ENCODE results near the gene ACOXL.

ACOXL gene

GRCh38 chr2:110876167-110876999 is 144.0 kb downstream of the ACOXL start:
- Histone ChIP-seq H2BK15ac (ENCODE audit: low read depth, poor library complexity, severe bottlenecking) (no peak overlapping the region), H3K27me3 (ENCODE audit: control insufficient read depth in 1 of 2, insufficient read depth in 1 of 2, low read length in 2 of 2) (peaks cover 30 to 43% of the 10 kb centered on the region in 2 experiments), H2BK12ac (ENCODE audit: low read length in 2 of 2) (no peak overlapping the region), H3K4me1 (ENCODE audit: control insufficient read depth, insufficient read depth, low read depth, low read length) (no peaks in the 10 kb centered on the region), H2BK120ac (ENCODE audit: low read depth, low read length) (no peak overlapping the region), H3K14ac (ENCODE audit: low read length in 2 of 2) (no peak overlapping the region), H3K4ac (ENCODE audit: low read depth in 1 of 2, low read length in 2 of 2) (no peak overlapping the region), H3K36me3 (ENCODE audit: control insufficient read depth in 1 of 2, insufficient read depth in 2 of 2, low read depth in 1 of 2, low read length in 2 of 2) (no peaks in the 10 kb centered on the region), H3K23ac (ENCODE audit: low read length in 2 of 2) (peak overlapping the region in 1 of 2 experiments; percentile 27), H3K4me2 (ENCODE audit: low read length, poor library complexity, severe bottlenecking) (no peak overlapping the region), H3K27ac (ENCODE audit: low read length, poor library complexity, severe bottlenecking) (no peak overlapping the region), H4K91ac (ENCODE audit: low read length) (no peak overlapping the region), H4K8ac (ENCODE audit: low read length) (no peak overlapping the region), H3K4me3 (ENCODE audit: insufficient read depth in 1 of 2, low read depth in 1 of 2, low read length in 2 of 2) (no peak overlapping the region), H2BK5ac (ENCODE audit: low read depth, low read length, poor library complexity, severe bottlenecking) (no peak overlapping the region), H3K79me1 (replicated peaks; ENCODE audit: low read length, poor library complexity, severe bottlenecking) (no peaks in the 10 kb centered on the region), H3K9me3 (ENCODE audit: control insufficient read depth, low read length) (peaks cover 4% of the 10 kb centered on the region), H2AFZ (ENCODE audit: low read depth, low read length) (no peak overlapping the region), H2AK5ac (ENCODE audit: low read length, severe bottlenecking) (no peak overlapping the region), H3K9ac (ENCODE audit: low read length) (no peak overlapping the region), H3K18ac (ENCODE audit: low read depth in 1 of 2, low read length in 2 of 2) (no peak overlapping the region)
- DNase-seq, result no peak
- WGBS, result 81% methylated on average over 18 of the region's 18 CpGs

GRCh38 chr2:110877031-110877827 is 144.9 kb downstream of the ACOXL start:
- H2AFZ ChIP-seq (ENCODE audit: low read depth, low read length), result no peak overlapping the region
- H4K91ac ChIP-seq (ENCODE audit: low read length), result no peak overlapping the region
- no peak overlapping the region for H3K9ac ChIP-seq (ENCODE audit: low read length)

GRCh38 chr2:110878150-110878549 is 145.8 kb downstream of the ACOXL start:
- Histone ChIP-seq H3K27me3 (ENCODE audit: control insufficient read depth in 1 of 2, insufficient read depth in 1 of 2, low read length in 2 of 2) (peaks cover 25 to 30% of the 10 kb centered on the region in 2 experiments), H3K23ac (ENCODE audit: low read length in 2 of 2) (no peak overlapping the region)
- WGBS, result 77% methylated on average over 2 of the region's 3 CpGs

More at GRCh38 chr2:110877031-110877827, 144.9 kb downstream of the ACOXL start:
- no peak overlapping the region for H2BK5ac ChIP-seq (ENCODE audit: low read depth, low read length, poor library complexity, severe bottlenecking)
- H3K4me1 ChIP-seq (ENCODE audit: control insufficient read depth, insufficient read depth, low read depth, low read length), result no peaks in the 10 kb centered on the region
- peak overlapping the region in 1 of 2 experiments; percentile 1 for H3K4me3 ChIP-seq (ENCODE audit: insufficient read depth in 1 of 2, low read depth in 1 of 2, low read length in 2 of 2)
- H2BK15ac ChIP-seq (ENCODE audit: low read depth, poor library complexity, severe bottlenecking), result no peak overlapping the region
- peaks cover 25 to 35% of the 10 kb centered on the region in 2 experiments for H3K27me3 ChIP-seq (ENCODE audit: control insufficient read depth in 1 of 2, insufficient read depth in 1 of 2, low read length in 2 of 2)
- no peak overlapping the region for H2BK120ac ChIP-seq (ENCODE audit: low read depth, low read length)
- no peak overlapping the region for H3K23ac ChIP-seq (ENCODE audit: low read length in 2 of 2)
- peak overlapping the region; percentile 40 for H4K8ac ChIP-seq (ENCODE audit: low read length)
- H3K4me2 ChIP-seq (ENCODE audit: low read length, poor library complexity, severe bottlenecking), result no peak overlapping the region
- H2AK5ac ChIP-seq (ENCODE audit: low read length, severe bottlenecking), result no peak overlapping the region
- H3K18ac ChIP-seq (ENCODE audit: low read depth in 1 of 2, low read length in 2 of 2), result no peak overlapping the region
- DNase-seq, result no peak
- no peaks in the 10 kb centered on the region for H3K79me1 ChIP-seq (replicated peaks; ENCODE audit: low read length, poor library complexity, severe bottlenecking)
- H3K9me3 ChIP-seq (ENCODE audit: control insufficient read depth, low read length), result peaks cover 4% of the 10 kb centered on the region
- no peaks in the 10 kb centered on the region for H3K36me3 ChIP-seq (ENCODE audit: control insufficient read depth in 1 of 2, insufficient read depth in 2 of 2, low read depth in 1 of 2, low read length in 2 of 2)
- H3K4ac ChIP-seq (ENCODE audit: low read depth in 1 of 2, low read length in 2 of 2), result no peak overlapping the region
- H2BK12ac ChIP-seq (ENCODE audit: low read length in 2 of 2), result no peak overlapping the region
- no peak overlapping the region for H3K27ac ChIP-seq (ENCODE audit: low read length, poor library complexity, severe bottlenecking)
- WGBS, result 71% methylated on average over 17 of the region's 18 CpGs
- H3K14ac ChIP-seq (ENCODE audit: low read length in 2 of 2), result no peak overlapping the region

DNA sequence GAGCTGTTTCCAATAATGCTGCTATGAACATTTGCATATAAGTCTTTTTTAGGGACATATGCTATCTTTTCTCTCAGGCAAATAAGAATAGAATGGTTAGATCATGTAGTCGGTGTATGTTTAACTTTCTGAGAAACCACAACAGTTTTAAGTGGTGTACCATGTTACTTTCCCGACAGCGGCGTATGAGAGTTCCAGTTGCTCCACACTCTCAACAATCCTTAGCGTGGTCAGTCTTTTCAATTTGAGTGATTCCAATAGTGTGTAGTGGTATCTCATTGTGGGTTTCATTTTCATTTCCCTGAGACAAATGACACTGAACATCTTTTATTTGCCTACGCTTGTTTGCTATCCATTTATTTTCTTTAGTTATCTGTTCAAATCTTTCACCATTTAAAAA is 149.5 kb downstream of the ACOXL start:
- WGBS, result 98% methylated on average over 4 of the region's 6 CpGs
- Histone ChIP-seq H2BK12ac (ENCODE audit: low read length in 2 of 2) (no peak overlapping the region), H2BK120ac (ENCODE audit: low read depth, low read length) (no peak overlapping the region), H3K9me3 (ENCODE audit: control insufficient read depth, low read length) (peaks cover 4% of the 10 kb centered on the region), H2AFZ (ENCODE audit: low read depth, low read length) (no peak overlapping the region), H4K91ac (ENCODE audit: low read length) (no peak overlapping the region), H3K4me1 (ENCODE audit: control insufficient read depth, insufficient read depth, low read depth, low read length) (no peaks in the 10 kb centered on the region), H2BK5ac (ENCODE audit: low read depth, low read length, poor library complexity, severe bottlenecking) (no peak overlapping the region), H2BK15ac (ENCODE audit: low read depth, poor library complexity, severe bottlenecking) (no peak overlapping the region), H3K23ac (ENCODE audit: low read length in 2 of 2) (no peak overlapping the region), H4K8ac (ENCODE audit: low read length) (no peak overlapping the region), H3K4me2 (ENCODE audit: low read length, poor library complexity, severe bottlenecking) (no peak overlapping the region), H3K9ac (ENCODE audit: low read length) (no peak overlapping the region), H3K14ac (ENCODE audit: low read length in 2 of 2) (no peak overlapping the region), H3K27me3 (ENCODE audit: control insufficient read depth in 1 of 2, insufficient read depth in 1 of 2, low read length in 2 of 2) (peaks cover 14 to 15% of the 10 kb centered on the region in 2 experiments), H3K79me1 (replicated peaks; ENCODE audit: low read length, poor library complexity, severe bottlenecking) (no peaks in the 10 kb centered on the region), H2AK5ac (ENCODE audit: low read length, severe bottlenecking) (no peak overlapping the region), H3K4ac (ENCODE audit: low read depth in 1 of 2, low read length in 2 of 2) (no peak overlapping the region), H3K27ac (ENCODE audit: low read length, poor library complexity, severe bottlenecking) (no peak overlapping the region), H3K4me3 (ENCODE audit: insufficient read depth in 1 of 2, low read depth in 1 of 2, low read length in 2 of 2) (no peak overlapping the region), H3K36me3 (ENCODE audit: control insufficient read depth in 1 of 2, insufficient read depth in 2 of 2, low read depth in 1 of 2, low read length in 2 of 2) (no peaks in the 10 kb centered on the region), H3K18ac (ENCODE audit: low read depth in 1 of 2, low read length in 2 of 2) (no peak overlapping the region)
- DNase-seq, result no peak

More at GRCh38 chr2:110878150-110878549, 145.8 kb downstream of the ACOXL start:
- H3K9me3 ChIP-seq (ENCODE audit: control insufficient read depth, low read length), result peaks cover 4% of the 10 kb centered on the region
- no peak for DNase-seq
- H4K8ac ChIP-seq (ENCODE audit: low read length), result no peak overlapping the region
- H3K14ac ChIP-seq (ENCODE audit: low read length in 2 of 2), result no peak overlapping the region
- H2BK5ac ChIP-seq (ENCODE audit: low read depth, low read length, poor library complexity, severe bottlenecking), result no peak overlapping the region
- H2AK5ac ChIP-seq (ENCODE audit: low read length, severe bottlenecking), result no peak overlapping the region
- H3K4me2 ChIP-seq (ENCODE audit: low read length, poor library complexity, severe bottlenecking), result no peak overlapping the region
- no peak overlapping the region for H3K9ac ChIP-seq (ENCODE audit: low read length)
- H3K18ac ChIP-seq (ENCODE audit: low read depth in 1 of 2, low read length in 2 of 2), result no peak overlapping the region
- no peaks in the 10 kb centered on the region for H3K36me3 ChIP-seq (ENCODE audit: control insufficient read depth in 1 of 2, insufficient read depth in 2 of 2, low read depth in 1 of 2, low read length in 2 of 2)
- H2BK120ac ChIP-seq (ENCODE audit: low read depth, low read length), result no peak overlapping the region
- no peaks in the 10 kb centered on the region for H3K79me1 ChIP-seq (replicated peaks; ENCODE audit: low read length, poor library complexity, severe bottlenecking)
- no peak overlapping the region for H3K4ac ChIP-seq (ENCODE audit: low read depth in 1 of 2, low read length in 2 of 2)
- H2BK15ac ChIP-seq (ENCODE audit: low read depth, poor library complexity, severe bottlenecking), result no peak overlapping the region
- no peaks in the 10 kb centered on the region for H3K4me1 ChIP-seq (ENCODE audit: control insufficient read depth, insufficient read depth, low read depth, low read length)
- no peak overlapping the region for H4K91ac ChIP-seq (ENCODE audit: low read length)
- H3K27ac ChIP-seq (ENCODE audit: low read length, poor library complexity, severe bottlenecking), result no peak overlapping the region
- H3K4me3 ChIP-seq (ENCODE audit: insufficient read depth in 1 of 2, low read depth in 1 of 2, low read length in 2 of 2), result no peak overlapping the region
- H2AFZ ChIP-seq (ENCODE audit: low read depth, low read length), result no peak overlapping the region
- H2BK12ac ChIP-seq (ENCODE audit: low read length in 2 of 2), result no peak overlapping the region

Data from mesenchymal stem cell (in vitro differentiated cells and primary cell).